Mesothelial cell of epicardium (in vitro differentiated cells): ENCODE results near the gene TCF15. TPM values are rescaled to one million over a fixed set of nuclear protein-coding genes. Genes with fewer than 3 reads are reported as not detected.
A peak's percentile ranks its signal among the peaks of the same experiment; 100 is the strongest.

Experiments used
- DNase-seq, 2 experiments: peaks; one replicate each; pipeline ENCODE4 v3.0.0; 2021; ENCODE audit warnings: low spot score in 2 of 2; ENCODE audit not compliant: unreplicated experiment in 2 of 2
- H3K27ac Mint-ChIP-seq: 2 replicates; pipeline ENCODE4 v1.8.0; 2021; ENCODE audit warnings: mixed read lengths
- H3K27me3 Mint-ChIP-seq: 2 replicates; pipeline ENCODE4 v1.8.0; 2021; ENCODE audit warnings: low read depth, mixed read lengths
- H3K36me3 Mint-ChIP-seq: 2 replicates; pipeline ENCODE4 v1.8.0; 2021; ENCODE audit warnings: mixed read lengths
- H3K4me1 Mint-ChIP-seq: 2 replicates; pipeline ENCODE4 v1.8.0; 2021; ENCODE audit warnings: mixed read lengths
- H3K4me3 Mint-ChIP-seq: 2 replicates; pipeline ENCODE4 v1.8.0; 2021; ENCODE audit warnings: mild to moderate bottlenecking, moderate library complexity, mixed read lengths
- H3K9me3 Mint-ChIP-seq: 2 replicates; pipeline ENCODE4 v1.8.0; 2021; ENCODE audit warnings: mixed read lengths
- CTCF ChIP-seq: fragments of 200-600 bp; sonication (generic); IDR thresholded peaks from one replicate; pipeline ENCODE4 v1.5.0; 2021; ENCODE audit warnings: antibody characterized with exemption; ENCODE audit not compliant: unreplicated experiment
- total RNA-seq: library from RNA; stranded (reverse); gene quantifications from 3 replicates; pipeline ENCODE4 v1.2.1, GENCODE V29; 2021

Gene TCF15
- total RNA-seq, 1 donor from 2014 or later = 0.74 TPM

- Mint-ChIP-seq H3K4me3 (peak overlapping the region; percentile 37), H3K4me1 (peaks cover 22% of the 10 kb centered on the region), H3K36me3 (no peaks in the 10 kb centered on the region), H3K27ac (no peak overlapping the region), H3K9me3 (no peaks in the 10 kb centered on the region), H3K27me3 (peaks cover 51% of the 10 kb centered on the region)
- TF ChIP-seq CTCF = no peak
- DNase-seq = no peak
These were observed 1.1 kb downstream of the TCF15 start for GRCh38 chr20:608970-609369.

- H3K9me3 Mint-ChIP-seq = no peaks in the 10 kb centered on the region
- DNase-seq = no peak
- H3K27me3 Mint-ChIP-seq = peaks cover 45% of the 10 kb centered on the region
- peaks cover 19% of the 10 kb centered on the region for H3K4me1 Mint-ChIP-seq
- H3K36me3 Mint-ChIP-seq = no peaks in the 10 kb centered on the region
- TF ChIP-seq CTCF = no peak
- H3K4me3 Mint-ChIP-seq = no peak overlapping the region
- no peak overlapping the region for H3K27ac Mint-ChIP-seq
These were observed 2.6 kb downstream of the TCF15 start for GRCh38 chr20:607476-607875.

GRCh38 chr20:605237-605636 is 4.9 kb downstream of the TCF15 start:
- no peak overlapping the region for H3K4me3 Mint-ChIP-seq
- H3K36me3 Mint-ChIP-seq = no peaks in the 10 kb centered on the region
- H3K27me3 Mint-ChIP-seq = peaks cover 32% of the 10 kb centered on the region
- H3K4me1 Mint-ChIP-seq = peaks cover 7% of the 10 kb centered on the region
- H3K9me3 Mint-ChIP-seq = no peaks in the 10 kb centered on the region
- H3K27ac Mint-ChIP-seq = no peak overlapping the region
- no peak for TF ChIP-seq CTCF
- no peak for DNase-seq

GRCh38 chr20:603116-603640 is 6.9 kb downstream of the TCF15 start:
- no peak for DNase-seq
- Mint-ChIP-seq H3K27ac (no peak overlapping the region), H3K27me3 (peaks cover 19% of the 10 kb centered on the region), H3K36me3 (no peaks in the 10 kb centered on the region), H3K9me3 (no peaks in the 10 kb centered on the region), H3K4me3 (no peak overlapping the region), H3K4me1 (peaks cover 7% of the 10 kb centered on the region)
- no peak for TF ChIP-seq CTCF

- no peak for TF ChIP-seq CTCF
- peaks cover 11% of the 10 kb centered on the region for H3K27me3 Mint-ChIP-seq
- no peaks in the 10 kb centered on the region for H3K9me3 Mint-ChIP-seq
- H3K36me3 Mint-ChIP-seq = no peaks in the 10 kb centered on the region
- H3K4me3 Mint-ChIP-seq = no peak overlapping the region
- H3K4me1 Mint-ChIP-seq = peaks cover 7% of the 10 kb centered on the region
- no peak for DNase-seq
- H3K27ac Mint-ChIP-seq = peak overlapping the region; percentile 2
These were observed 7.8 kb downstream of the TCF15 start for GRCh38 chr20:602111-602970.
